Endothelial cell (in vitro differentiated cells): ENCODE data around the gene FAT2. TPM values are rescaled to one million over a fixed set of nuclear protein-coding genes. Genes with fewer than 3 reads are reported as not detected.

Experiments
- DNase-seq: peaks from one replicate; pipeline ENCODE4 v3.0.0; 2021; ENCODE audit warnings: low spot score
- H3K27ac Mint-ChIP-seq: one replicate; pipeline ENCODE4 v1.8.0; 2021; ENCODE audit warnings: mixed read lengths, inconsistent platforms; ENCODE audit not compliant: unreplicated experiment
- H3K27me3 Mint-ChIP-seq: one replicate; pipeline ENCODE4 v1.8.0; 2021; ENCODE audit warnings: mild to moderate bottlenecking, moderate library complexity, mixed read lengths, inconsistent platforms; ENCODE audit not compliant: unreplicated experiment
- H3K36me3 Mint-ChIP-seq: one replicate; pipeline ENCODE4 v1.8.0; 2021; ENCODE audit warnings: mild to moderate bottlenecking, low read depth, mixed read lengths, inconsistent platforms; ENCODE audit not compliant: unreplicated experiment
- H3K4me1 Mint-ChIP-seq: one replicate; pipeline ENCODE4 v1.8.0; 2021; ENCODE audit warnings: mild to moderate bottlenecking, mixed read lengths, inconsistent platforms; ENCODE audit not compliant: unreplicated experiment
- H3K4me3 Mint-ChIP-seq: one replicate; pipeline ENCODE4 v1.8.0; 2021; ENCODE audit warnings: mild to moderate bottlenecking, mixed read lengths, inconsistent platforms; ENCODE audit not compliant: unreplicated experiment
- H3K9me3 Mint-ChIP-seq: one replicate; pipeline ENCODE4 v1.8.0; 2021; ENCODE audit warnings: mixed read lengths, inconsistent platforms; ENCODE audit not compliant: unreplicated experiment
- total RNA-seq: library from RNA; stranded (reverse); fragmentation: NEBNext Ultra II Directional; extraction: Animal tissue kit (Norgen Biotek cat#: 25700); gene quantifications from one replicate; pipeline ENCODE4 v1.2.1, GENCODE V29; 2021; ENCODE audit not compliant: unreplicated experiment
- TF ChIP-seq, protein P1 (sequence below): fragments of 200-600 bp; sonication (generic); IDR thresholded peaks from one replicate; pipeline ENCODE4 v1.5.0; 2021; ENCODE audit warnings: antibody characterized with exemption; ENCODE audit not compliant: unreplicated experiment

The FAT2 gene
- total RNA-seq, 1 donor from 2014 or later = 0.13 TPM

GRCh38 chr5:151602806-151603205 is 11.7 kb upstream of the FAT2 start:
- Mint-ChIP-seq H3K4me3 (no peak overlapping the region), H3K4me1 (no peaks in the 10 kb centered on the region)

GRCh38 chr5:151601391-151601790 is 10.3 kb upstream of the FAT2 start:
- no peak for DNase-seq
- H3K4me3 Mint-ChIP-seq = no peak overlapping the region
- no peaks in the 10 kb centered on the region for H3K4me1 Mint-ChIP-seq
- TF ChIP-seq, protein P1, sequence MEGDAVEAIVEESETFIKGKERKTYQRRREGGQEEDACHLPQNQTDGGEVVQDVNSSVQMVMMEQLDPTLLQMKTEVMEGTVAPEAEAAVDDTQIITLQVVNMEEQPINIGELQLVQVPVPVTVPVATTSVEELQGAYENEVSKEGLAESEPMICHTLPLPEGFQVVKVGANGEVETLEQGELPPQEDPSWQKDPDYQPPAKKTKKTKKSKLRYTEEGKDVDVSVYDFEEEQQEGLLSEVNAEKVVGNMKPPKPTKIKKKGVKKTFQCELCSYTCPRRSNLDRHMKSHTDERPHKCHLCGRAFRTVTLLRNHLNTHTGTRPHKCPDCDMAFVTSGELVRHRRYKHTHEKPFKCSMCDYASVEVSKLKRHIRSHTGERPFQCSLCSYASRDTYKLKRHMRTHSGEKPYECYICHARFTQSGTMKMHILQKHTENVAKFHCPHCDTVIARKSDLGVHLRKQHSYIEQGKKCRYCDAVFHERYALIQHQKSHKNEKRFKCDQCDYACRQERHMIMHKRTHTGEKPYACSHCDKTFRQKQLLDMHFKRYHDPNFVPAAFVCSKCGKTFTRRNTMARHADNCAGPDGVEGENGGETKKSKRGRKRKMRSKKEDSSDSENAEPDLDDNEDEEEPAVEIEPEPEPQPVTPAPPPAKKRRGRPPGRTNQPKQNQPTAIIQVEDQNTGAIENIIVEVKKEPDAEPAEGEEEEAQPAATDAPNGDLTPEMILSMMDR = no peak
- peaks cover 7% of the 10 kb centered on the region for H3K27me3 Mint-ChIP-seq
- H3K36me3 Mint-ChIP-seq = no peaks in the 10 kb centered on the region
- no peaks in the 10 kb centered on the region for H3K9me3 Mint-ChIP-seq
- no peak overlapping the region for H3K27ac Mint-ChIP-seq

More at GRCh38 chr5:151602806-151603205, 11.7 kb upstream of the FAT2 start:
- DNase-seq = no peak
- Mint-ChIP-seq H3K27ac (no peak overlapping the region), H3K27me3 (peaks cover 7% of the 10 kb centered on the region), H3K36me3 (no peaks in the 10 kb centered on the region), H3K9me3 (no peaks in the 10 kb centered on the region)
- TF ChIP-seq, protein P1 = no peak

GRCh38 chr5:151600069-151600665 is 9.0 kb upstream of the FAT2 start:
- no peaks in the 10 kb centered on the region for H3K4me1 Mint-ChIP-seq
- H3K4me3 Mint-ChIP-seq = no peak overlapping the region
- H3K9me3 Mint-ChIP-seq = no peaks in the 10 kb centered on the region
- H3K27ac Mint-ChIP-seq = no peak overlapping the region
- H3K36me3 Mint-ChIP-seq = no peaks in the 10 kb centered on the region
- TF ChIP-seq, protein P1 = no peak
- DNase-seq = no peak
- H3K27me3 Mint-ChIP-seq = peaks cover 9% of the 10 kb centered on the region

GRCh38 chr5:151598984-151599383 is 7.9 kb upstream of the FAT2 start:
- peaks cover 5% of the 10 kb centered on the region for H3K27me3 Mint-ChIP-seq
- no peak for DNase-seq
- no peaks in the 10 kb centered on the region for H3K4me1 Mint-ChIP-seq
- no peak overlapping the region for H3K4me3 Mint-ChIP-seq
- no peaks in the 10 kb centered on the region for H3K36me3 Mint-ChIP-seq
- TF ChIP-seq, protein P1 = no peak
- H3K27ac Mint-ChIP-seq = no peak overlapping the region
- no peaks in the 10 kb centered on the region for H3K9me3 Mint-ChIP-seq

GRCh38 chr5:151598549-151598948 is 7.4 kb upstream of the FAT2 start:
- Mint-ChIP-seq H3K4me1 (no peaks in the 10 kb centered on the region), H3K27ac (no peak overlapping the region), H3K27me3 (peaks cover 5% of the 10 kb centered on the region), H3K36me3 (no peaks in the 10 kb centered on the region), H3K4me3 (no peak overlapping the region), H3K9me3 (no peaks in the 10 kb centered on the region)
- no peak for DNase-seq
- TF ChIP-seq, protein P1 = no peak
